ENCODE results near the gene LCAT. TPM values are rescaled to one million over a fixed set of nuclear protein-coding genes. Genes with fewer than 3 reads are reported as not detected.

Gene LCAT
- total and polyA plus RNA-seq, 3 donors from 2014 or later = 12.9 to 25.3 (median 20.6) TPM

DNA sequence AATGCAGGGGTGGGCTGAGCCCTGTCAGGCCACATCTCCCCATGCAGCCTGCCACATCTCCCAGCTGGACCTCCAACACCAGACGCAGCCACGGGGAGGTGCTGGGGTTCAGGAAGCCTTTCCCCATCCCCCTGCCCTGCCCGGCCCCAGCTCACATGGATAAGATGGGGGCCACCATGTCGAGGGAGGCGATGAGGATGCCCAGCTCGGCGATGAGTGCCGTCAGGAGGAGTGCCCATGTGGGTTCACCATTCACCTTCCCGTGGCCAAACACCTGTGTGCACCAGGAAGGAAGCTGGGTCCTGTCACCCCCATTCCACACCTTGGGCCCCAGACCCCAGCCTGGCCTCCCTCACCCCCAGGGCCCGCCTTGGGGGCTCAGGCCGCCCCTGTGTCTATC lies 5.7 kb upstream of the LCAT start:
- Histone ChIP-seq H3K27me3 (no peaks in the 10 kb centered on the region), H3K4me1 (peaks cover 10% of the 10 kb centered on the region), H3K36me3 (ENCODE audit: low read depth, missing control alignments) (no peaks in the 10 kb centered on the region), H3K27ac (no peak overlapping the region), H3K9me3 (no peaks in the 10 kb centered on the region), H3K4me3 (no peak overlapping the region)
- TF ChIP-seq, protein P1, sequence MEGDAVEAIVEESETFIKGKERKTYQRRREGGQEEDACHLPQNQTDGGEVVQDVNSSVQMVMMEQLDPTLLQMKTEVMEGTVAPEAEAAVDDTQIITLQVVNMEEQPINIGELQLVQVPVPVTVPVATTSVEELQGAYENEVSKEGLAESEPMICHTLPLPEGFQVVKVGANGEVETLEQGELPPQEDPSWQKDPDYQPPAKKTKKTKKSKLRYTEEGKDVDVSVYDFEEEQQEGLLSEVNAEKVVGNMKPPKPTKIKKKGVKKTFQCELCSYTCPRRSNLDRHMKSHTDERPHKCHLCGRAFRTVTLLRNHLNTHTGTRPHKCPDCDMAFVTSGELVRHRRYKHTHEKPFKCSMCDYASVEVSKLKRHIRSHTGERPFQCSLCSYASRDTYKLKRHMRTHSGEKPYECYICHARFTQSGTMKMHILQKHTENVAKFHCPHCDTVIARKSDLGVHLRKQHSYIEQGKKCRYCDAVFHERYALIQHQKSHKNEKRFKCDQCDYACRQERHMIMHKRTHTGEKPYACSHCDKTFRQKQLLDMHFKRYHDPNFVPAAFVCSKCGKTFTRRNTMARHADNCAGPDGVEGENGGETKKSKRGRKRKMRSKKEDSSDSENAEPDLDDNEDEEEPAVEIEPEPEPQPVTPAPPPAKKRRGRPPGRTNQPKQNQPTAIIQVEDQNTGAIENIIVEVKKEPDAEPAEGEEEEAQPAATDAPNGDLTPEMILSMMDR (IDR thresholded peaks at IDR 0.05) = no peak
- no peak for TF ChIP-seq POLR2A (IDR thresholded peaks at IDR 0.05)
- intact Hi-C loops (cut with DNase I; ENCODE audit: low total_unique reads) = no loop called here
- WGBS, 2 donors = 96 to 98% methylated on average over 11 of the region's 11 CpGs
- no peak for DNase-seq

DNA sequence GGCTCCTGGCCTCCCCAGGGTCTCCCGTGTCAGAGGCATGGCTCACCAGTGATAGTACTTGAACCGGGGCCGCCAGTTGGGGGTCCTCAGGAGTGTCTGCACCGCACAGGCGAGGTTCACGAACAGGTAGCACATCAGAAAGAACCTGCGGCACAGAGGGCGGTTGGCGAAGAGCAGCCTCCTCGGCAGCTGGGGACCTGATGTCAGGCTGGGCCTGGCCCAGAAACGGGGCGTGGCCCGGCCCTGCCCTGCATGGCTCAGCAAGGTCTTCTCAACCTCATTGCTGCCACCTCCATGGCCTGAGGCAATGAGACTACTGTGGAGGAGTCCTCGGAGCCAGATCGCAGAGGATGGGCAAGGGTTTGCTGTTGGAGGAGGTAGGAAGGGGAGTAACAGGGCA lies 4.1 kb upstream of the LCAT start:
- Histone ChIP-seq H3K27me3 (no peaks in the 10 kb centered on the region), H3K4me1 (peaks cover 24% of the 10 kb centered on the region), H3K27ac (no peak overlapping the region), H3K36me3 (ENCODE audit: low read depth, missing control alignments) (no peaks in the 10 kb centered on the region), H3K4me3 (no peak overlapping the region), H3K9me3 (no peaks in the 10 kb centered on the region)
- TF ChIP-seq, protein P1 (IDR thresholded peaks at IDR 0.05) = no peak
- TF ChIP-seq POLR2A (IDR thresholded peaks at IDR 0.05) = no peak
- DNase-seq = no peak
- intact Hi-C loops (cut with DNase I; ENCODE audit: low total_unique reads) = no loop called here
- WGBS, 2 donors = 95 to 98% methylated on average over 14 to 15 of the region's 15 CpGs

DNA sequence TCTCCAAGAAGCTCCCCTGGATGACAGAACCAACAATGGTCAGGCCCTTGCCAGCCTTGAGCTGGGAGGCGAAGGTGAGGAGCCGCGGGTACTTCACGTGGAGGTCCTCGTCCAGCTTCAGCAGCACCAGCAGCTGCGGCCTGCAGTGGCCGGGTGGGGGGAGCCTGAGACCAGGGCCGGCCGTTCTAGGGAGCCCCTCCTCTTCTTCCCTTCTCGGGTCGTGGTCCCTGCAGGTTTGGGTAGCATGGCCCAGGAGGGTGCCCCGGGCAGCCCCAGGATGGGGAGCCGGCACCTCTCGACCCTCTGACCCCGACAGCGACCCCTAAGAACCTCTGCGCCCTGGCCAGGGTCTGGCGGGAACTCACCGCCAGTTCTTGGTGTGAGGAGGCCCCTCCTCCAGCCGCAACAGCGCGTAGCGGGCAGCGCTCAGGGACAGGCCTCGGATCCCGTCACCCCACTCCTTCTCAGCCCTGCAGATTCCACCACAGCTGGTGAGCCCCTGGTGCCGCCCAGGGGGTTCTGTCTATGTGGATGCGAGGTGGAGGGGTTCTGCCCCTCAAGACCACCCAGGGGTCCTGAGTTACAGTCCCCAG lies 3.1 kb upstream of the LCAT start:
- 82 to 93% methylated on average over 11 to 28 of the region's 28 CpGs for WGBS, 2 donors
- no peak for TF ChIP-seq POLR2A (IDR thresholded peaks at IDR 0.05)
- TF ChIP-seq, protein P1 (IDR thresholded peaks at IDR 0.05) = no peak
- H3K36me3 ChIP-seq (ENCODE audit: low read depth, missing control alignments) = no peaks in the 10 kb centered on the region
- intact Hi-C loops (cut with DNase I; ENCODE audit: low total_unique reads) = no loop called here
- no peak overlapping the region for H3K27ac ChIP-seq
- no peaks in the 10 kb centered on the region for H3K9me3 ChIP-seq
- H3K4me1 ChIP-seq = peaks cover 24% of the 10 kb centered on the region
- DNase-seq = no peak
- no peak overlapping the region for H3K4me3 ChIP-seq
- H3K27me3 ChIP-seq = no peaks in the 10 kb centered on the region

DNA sequence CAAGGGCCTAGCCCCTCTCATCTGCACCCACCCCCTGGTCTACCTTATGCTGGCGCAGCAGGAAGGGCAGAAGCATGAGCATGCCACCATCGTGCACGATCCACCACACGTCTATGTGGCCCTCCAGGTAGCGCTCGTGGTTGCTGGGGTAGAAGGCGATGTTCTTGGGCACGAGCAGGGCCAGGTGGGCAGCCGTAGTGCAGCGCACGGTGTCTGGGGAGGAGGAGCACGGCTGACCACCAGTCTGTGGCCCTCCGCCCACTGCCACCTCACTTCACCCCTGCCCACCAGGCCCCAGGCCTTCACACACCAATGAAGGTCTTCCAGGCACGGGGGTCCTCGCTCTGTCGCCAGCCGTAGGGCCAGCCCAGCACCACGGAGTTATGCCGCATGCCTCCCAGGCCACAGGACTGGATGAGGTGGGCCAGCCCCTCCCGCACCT lies 2.2 kb upstream of the LCAT start:
- intact Hi-C loops (cut with DNase I; ENCODE audit: low total_unique reads) = no loop called here
- DNase-seq = no peak
- peaks cover 16% of the 10 kb centered on the region for H3K4me1 ChIP-seq
- no peak overlapping the region for H3K27ac ChIP-seq
- H3K27me3 ChIP-seq = no peaks in the 10 kb centered on the region
- no peaks in the 10 kb centered on the region for H3K9me3 ChIP-seq
- H3K4me3 ChIP-seq = no peak overlapping the region
- no peak for TF ChIP-seq POLR2A (IDR thresholded peaks at IDR 0.05)
- TF ChIP-seq, protein P1 (IDR thresholded peaks at IDR 0.05) = no peak
- WGBS, 2 donors = 93 to 96% methylated on average over 8 to 20 of the region's 20 CpGs
- no peaks in the 10 kb centered on the region for H3K36me3 ChIP-seq (ENCODE audit: low read depth, missing control alignments)

DNA sequence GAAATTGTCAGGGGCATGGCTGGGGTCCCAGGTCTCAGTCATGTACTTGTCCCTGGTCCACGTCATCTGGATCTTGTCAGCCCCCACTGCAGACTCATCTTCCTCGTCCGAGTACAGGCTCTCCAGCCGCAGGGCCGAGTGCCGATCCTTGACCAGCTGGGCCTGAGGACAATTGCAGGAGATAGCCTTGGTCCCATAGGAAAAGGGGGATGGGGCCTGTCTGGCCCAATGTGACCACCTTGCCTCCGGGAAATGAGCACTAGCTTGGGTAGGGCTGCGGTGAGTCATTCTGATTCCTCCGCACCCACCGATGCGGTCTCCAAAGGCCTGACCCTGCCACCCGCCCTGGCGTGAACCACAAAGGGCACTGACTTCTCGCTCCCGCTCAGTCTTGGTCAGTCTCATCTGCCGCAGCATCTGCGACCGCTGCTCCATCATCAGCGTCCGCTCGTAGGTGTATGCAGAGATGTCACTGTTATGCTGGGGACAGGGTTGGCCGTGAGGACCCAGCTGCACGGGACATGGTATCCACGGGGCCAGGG lies 1.5 kb upstream of the LCAT start:
- 89% methylated on average over 24 of the region's 24 CpGs; no CpG with 5 or more reads in 1 of the 2 donors for WGBS, 2 donors
- intact Hi-C loops (cut with DNase I; ENCODE audit: low total_unique reads) = no loop called here

More for the DNA sequence above, 1.5 kb upstream of the LCAT start:
- Histone ChIP-seq H3K4me1 (peaks cover 15% of the 10 kb centered on the region), H3K27ac (no peak overlapping the region), H3K27me3 (no peaks in the 10 kb centered on the region), H3K36me3 (ENCODE audit: low read depth, missing control alignments) (no peaks in the 10 kb centered on the region), H3K9me3 (no peaks in the 10 kb centered on the region), H3K4me3 (no peak overlapping the region)
- DNase-seq = no peak
- TF ChIP-seq, protein P1 (IDR thresholded peaks at IDR 0.05) = no peak
- TF ChIP-seq POLR2A (IDR thresholded peaks at IDR 0.05) = no peak
